Stimulated activated CD4-positive, alpha-beta T cell treated with anti-CD3 and anti-CD28 coated beads, Interleukin-1b, Interleukin-23, amount 100 ng/mL, for 48 hours (primary cell): ENCODE data around the gene PRR19.

Source experiments
- DNase-seq: peaks from one replicate; pipeline ENCODE4 v3.0.0-alpha.2; 2020

The PRR19 gene

GRCh38 chr19:42284591-42285341, 17.2 kb upstream of the PRR19 start:
- no peak for DNase-seq

GRCh38 chr19:42285541-42285941, 16.4 kb upstream of the PRR19 start:
- DNase-seq = no peak

GRCh38 chr19:42285988-42286348, 16.0 kb upstream of the PRR19 start:
- DNase-seq = no peak

GRCh38 chr19:42286349-42287016, 15.4 kb upstream of the PRR19 start:
- no peak for DNase-seq

GRCh38 chr19:42287017-42287826, 14.7 kb upstream of the PRR19 start:
- no peak for DNase-seq

- DNase-seq = no peak
These were observed 14.2 kb upstream of the PRR19 start for GRCh38 chr19:42287827-42288107.

- DNase-seq = no peak
These were observed 13.5 kb upstream of the PRR19 start for GRCh38 chr19:42288387-42288786.

- no peak for DNase-seq
These were observed 12.9 kb upstream of the PRR19 start for GRCh38 chr19:42288881-42289555.

- DNase-seq = no peak
These were observed 12.3 kb upstream of the PRR19 start for GRCh38 chr19:42289556-42290041.

- no peak for DNase-seq
These were observed 11.8 kb upstream of the PRR19 start for GRCh38 chr19:42290136-42290522.

GRCh38 chr19:42290523-42291434, 11.2 kb upstream of the PRR19 start:
- DNase-seq = no peak

GRCh38 chr19:42291435-42291810, 10.5 kb upstream of the PRR19 start:
- no peak for DNase-seq

GRCh38 chr19:42292042-42292960, 9.6 kb upstream of the PRR19 start:
- DNase-seq = no peak

- DNase-seq = no peak
These were observed 9.0 kb upstream of the PRR19 start for GRCh38 chr19:42292963-42293362.

- no peak for DNase-seq
These were observed 8.4 kb upstream of the PRR19 start for GRCh38 chr19:42293540-42293939.

- no peak for DNase-seq
These were observed 8.0 kb upstream of the PRR19 start for GRCh38 chr19:42293948-42294347.

GRCh38 chr19:42294471-42295137, 7.3 kb upstream of the PRR19 start:
- DNase-seq = no peak

GRCh38 chr19:42295342-42295741, 6.6 kb upstream of the PRR19 start:
- DNase-seq = no peak

GRCh38 chr19:42295831-42296525, 6.0 kb upstream of the PRR19 start:
- peak; percentile 84 for DNase-seq

GRCh38 chr19:42297039-42297438, 4.9 kb upstream of the PRR19 start:
- no peak for DNase-seq
